ENCODE data around the gene HINT1.
A peak's percentile ranks its signal among the peaks of the same experiment; 100 is the strongest.
"Not testable (repeated sequence)": the region's sequence is repeated elsewhere in the genome, so short reads cannot be mapped to it uniquely, and the experiment has no call there.

Gene HINT1

GRCh38 chr5:131170540-131171275, 5.7 kb upstream of the HINT1 start, which contains the start of gene LYRM7:
Gene LYRM7, plus strand, starts transcription at chr5:131170944. Its CDS starts 77 bp downstream, at chr5:131171021.
- DNase-seq, result peak; percentile 100

DNA sequence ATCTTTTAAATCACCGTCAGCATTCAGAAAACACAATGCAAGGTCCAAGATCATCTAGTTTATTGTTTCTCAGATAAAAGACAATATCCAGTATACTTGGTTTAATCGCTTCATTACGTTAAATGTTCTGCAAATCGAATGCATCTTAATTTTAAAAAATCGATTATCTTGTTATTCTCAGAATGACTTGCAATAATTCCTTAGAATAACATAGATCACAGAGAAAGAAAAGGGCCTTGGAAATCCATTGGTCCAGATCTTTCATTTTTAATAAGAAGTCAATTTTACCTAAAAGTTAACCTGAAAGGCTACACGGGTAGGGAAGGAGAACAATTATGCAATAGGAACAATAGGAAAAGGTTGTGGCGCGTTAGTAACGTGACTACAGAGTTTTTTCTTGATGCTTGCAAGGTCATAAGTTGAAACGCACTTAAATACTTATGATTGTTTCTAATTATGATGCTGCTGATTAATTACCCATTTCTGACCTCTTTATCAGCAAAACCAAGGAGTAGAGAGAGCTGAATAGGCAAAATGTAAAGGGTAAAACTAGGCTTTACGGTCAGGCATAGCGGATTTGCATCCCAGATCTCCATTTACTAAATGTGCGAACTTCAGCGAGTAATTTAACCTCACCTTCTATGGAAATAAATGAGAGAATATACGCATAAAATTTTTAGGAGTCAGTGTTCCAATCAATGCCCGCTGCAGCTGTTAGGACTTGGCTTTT, 4.9 kb upstream of the HINT1 start:
- no peak for DNase-seq

- no peak for DNase-seq
These were observed 2.6 kb upstream of the HINT1 start for GRCh38 chr5:131167615-131168014.

DNA sequence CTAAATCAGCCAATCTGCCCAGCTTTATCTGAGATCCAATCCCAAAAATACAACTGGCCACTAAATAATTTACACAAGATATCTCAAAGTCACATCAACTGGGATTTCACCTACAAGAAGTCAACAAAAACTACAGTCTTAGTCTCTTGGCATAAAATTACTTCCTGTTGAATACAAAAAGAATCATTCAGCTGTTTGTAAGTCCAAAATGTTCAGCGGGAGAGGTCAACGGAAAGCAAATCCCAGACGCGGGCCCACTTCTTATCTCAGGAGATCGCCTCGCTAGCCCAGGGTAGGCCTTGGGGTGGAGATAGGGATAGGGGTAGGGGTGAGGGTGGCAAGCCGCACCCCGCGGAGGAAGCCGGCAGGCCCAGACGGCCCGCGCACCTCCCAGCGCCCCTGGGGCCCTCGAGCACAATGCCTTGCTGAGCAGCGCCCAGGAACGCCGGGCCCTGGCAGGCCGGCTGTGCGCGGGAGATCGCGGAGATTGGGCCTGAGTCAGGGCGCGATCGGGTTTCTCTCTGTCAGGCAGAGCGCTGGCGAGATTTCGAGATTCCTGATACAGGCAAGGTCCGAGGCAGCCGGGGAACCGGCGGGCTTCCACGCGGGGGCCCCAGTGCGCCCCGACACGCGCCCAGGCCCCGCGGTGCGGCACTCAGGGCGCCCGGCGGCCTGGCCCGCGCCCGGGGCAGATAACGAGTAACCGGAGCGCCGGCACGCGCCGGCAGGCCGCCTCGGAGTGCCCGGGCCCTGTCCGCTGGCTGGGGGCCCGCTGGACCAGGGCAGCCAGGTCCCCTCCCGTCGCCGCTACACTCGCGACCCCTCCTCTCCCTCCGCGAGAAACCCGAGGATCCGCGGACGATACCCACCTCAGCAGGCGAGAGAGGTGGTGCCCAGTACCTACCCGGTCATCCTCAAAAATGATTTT, 601 bp downstream of the HINT1 start:
- DNase-seq, result peak; percentile 51 to 61

- DNase-seq, result peak; percentile 53 to 58
These were observed 1.6 kb downstream of the HINT1 start for GRCh38 chr5:131163276-131164119.

- no peak for DNase-seq
These were observed 4.9 kb downstream of the HINT1 start for GRCh38 chr5:131160134-131160533.

GRCh38 chr5:131156957-131157356, 8.1 kb downstream of the HINT1 start:
- DNase-seq, result no peak

GRCh38 chr5:131156385-131156784, 8.7 kb downstream of the HINT1 start:
- peak in 1 of 2 experiments; percentile 11 for DNase-seq

GRCh38 chr5:131151216-131151615, 13.8 kb downstream of the HINT1 start:
- no peak for DNase-seq

- no peak for DNase-seq
These were observed 14.6 kb downstream of the HINT1 start for GRCh38 chr5:131150408-131150807.

- DNase-seq, result no peak
These were observed 16.2 kb downstream of the HINT1 start for GRCh38 chr5:131148835-131149234.

DNA sequence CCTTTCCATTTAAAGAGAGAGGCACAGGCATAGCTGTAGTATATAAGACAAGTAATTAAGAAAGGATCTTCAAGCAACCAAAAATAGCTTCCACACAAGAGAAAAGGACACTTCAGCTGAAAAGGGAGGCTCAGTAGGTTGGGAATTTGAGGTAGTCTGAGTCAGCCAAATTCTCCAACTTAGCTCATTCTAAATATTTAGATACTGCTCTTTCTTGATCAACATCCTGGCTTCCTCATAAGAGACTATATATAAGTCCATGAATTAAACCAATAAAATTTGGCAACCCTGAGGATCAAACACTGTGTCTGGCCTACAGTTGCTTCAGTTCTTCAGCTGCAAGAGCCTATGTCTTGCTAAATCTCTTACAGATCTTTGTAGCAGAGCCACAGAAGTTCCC, 17.8 kb downstream of the HINT1 start:
- no peak for DNase-seq

- DNase-seq, result no peak
These were observed 22.0 kb downstream of the HINT1 start for GRCh38 chr5:131142970-131143617.

GRCh38 chr5:131139321-131139720, 25.7 kb downstream of the HINT1 start:
- DNase-seq, result no peak

GRCh38 chr5:131138406-131138805, 26.6 kb downstream of the HINT1 start:
- not testable (repeated sequence) for DNase-seq

- DNase-seq, result not testable (repeated sequence)
These were observed 32.0 kb downstream of the HINT1 start for GRCh38 chr5:131133091-131133490.

GRCh38 chr5:131129306-131129705, 35.8 kb downstream of the HINT1 start:
- DNase-seq, result no peak

DNA sequence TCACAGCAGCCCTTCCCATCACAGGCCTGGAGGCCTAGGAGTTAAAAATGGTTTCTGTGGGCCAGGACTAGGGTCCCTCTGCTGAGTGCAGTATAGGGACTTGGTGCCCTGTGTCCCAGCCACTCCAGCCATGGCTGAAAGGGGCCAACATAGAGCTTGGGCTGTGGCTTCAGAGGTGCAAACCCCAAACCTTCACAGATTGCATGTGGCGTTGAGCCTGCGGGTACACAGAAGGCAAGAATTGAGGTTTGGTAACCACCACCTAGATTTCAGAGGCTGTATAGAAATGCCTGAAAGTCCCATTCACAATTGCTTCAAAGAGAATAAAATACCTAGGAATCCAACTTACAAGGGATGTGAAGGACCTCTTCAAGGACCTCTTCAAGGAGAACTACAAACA, 37.8 kb downstream of the HINT1 start:
- not testable (repeated sequence) for DNase-seq

GRCh38 chr5:131114754-131115153, 50.3 kb downstream of the HINT1 start:
- DNase-seq, result no peak

GRCh38 chr5:131112424-131112823, 52.6 kb downstream of the HINT1 start:
- no peak for DNase-seq

GRCh38 chr5:131110256-131110594, 54.8 kb downstream of the HINT1 start:
- DNase-seq, result no peak
